Bronchial epithelial cell (primary cell): ENCODE measurements around the gene PRRT2. TPM values are rescaled to one million over a fixed set of nuclear protein-coding genes. Genes with fewer than 3 reads are reported as not detected.
A peak's percentile ranks its signal among the peaks of the same experiment; 100 is the strongest.
"Not testable (repeated sequence)": the region's sequence is repeated elsewhere in the genome, so short reads cannot be mapped to it uniquely, and the experiment has no call there.

Experiments used
- DNase-seq: peaks from one replicate; pipeline ENCODE4 v3.0.0-alpha.2; 2010; ENCODE audit warnings: low read depth
- FAIRE-seq: peaks from 2 replicates; lab custom pipeline; 2011; peaks lifted over from hg19 to GRCh38; lab: Jason Lieb, UNC
- H3K27me3 ChIP-seq: 2 replicates; pipeline ENCODE4 v1.5.1; 2011; ENCODE audit warnings: low read length; ENCODE audit not compliant: control insufficient read depth, insufficient read depth
- H3K36me3 ChIP-seq: 2 replicates; pipeline ENCODE4 v1.5.1; 2011; ENCODE audit warnings: low read length; ENCODE audit not compliant: control insufficient read depth, insufficient read depth
- H3K4me3 ChIP-seq: 2 replicates; pipeline ENCODE4 v1.5.1; 2011; ENCODE audit warnings: mild to moderate bottlenecking, low read depth, low read length, control low read depth
- total RNA-seq: library from RNA; depleted of rRNA; stranded (reverse); fragments of >200 nt; gene quantifications from 2 replicates; pipeline ENCODE4 v1.2.1, GENCODE V29; 2014
- TF ChIP-seq, protein P1 (sequence below): IDR thresholded peaks from 2 replicates; pipeline ENCODE4 v1.5.1; 2011; ENCODE audit warnings: mild to moderate bottlenecking, moderate library complexity, low read length, control low read depth, inconsistent platforms; ENCODE audit not compliant: insufficient read depth, severe bottlenecking

Gene PRRT2
- total RNA-seq, 1 donor from 2014 or later: not detected

GRCh38 chr16:29769507-29769906 is 42.5 kb upstream of the PRRT2 start:
- DNase-seq (no peak), FAIRE-seq (no peak)
- TF ChIP-seq, protein P1, sequence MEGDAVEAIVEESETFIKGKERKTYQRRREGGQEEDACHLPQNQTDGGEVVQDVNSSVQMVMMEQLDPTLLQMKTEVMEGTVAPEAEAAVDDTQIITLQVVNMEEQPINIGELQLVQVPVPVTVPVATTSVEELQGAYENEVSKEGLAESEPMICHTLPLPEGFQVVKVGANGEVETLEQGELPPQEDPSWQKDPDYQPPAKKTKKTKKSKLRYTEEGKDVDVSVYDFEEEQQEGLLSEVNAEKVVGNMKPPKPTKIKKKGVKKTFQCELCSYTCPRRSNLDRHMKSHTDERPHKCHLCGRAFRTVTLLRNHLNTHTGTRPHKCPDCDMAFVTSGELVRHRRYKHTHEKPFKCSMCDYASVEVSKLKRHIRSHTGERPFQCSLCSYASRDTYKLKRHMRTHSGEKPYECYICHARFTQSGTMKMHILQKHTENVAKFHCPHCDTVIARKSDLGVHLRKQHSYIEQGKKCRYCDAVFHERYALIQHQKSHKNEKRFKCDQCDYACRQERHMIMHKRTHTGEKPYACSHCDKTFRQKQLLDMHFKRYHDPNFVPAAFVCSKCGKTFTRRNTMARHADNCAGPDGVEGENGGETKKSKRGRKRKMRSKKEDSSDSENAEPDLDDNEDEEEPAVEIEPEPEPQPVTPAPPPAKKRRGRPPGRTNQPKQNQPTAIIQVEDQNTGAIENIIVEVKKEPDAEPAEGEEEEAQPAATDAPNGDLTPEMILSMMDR: no peak
- no peak overlapping the region for H3K4me3 ChIP-seq
- no peaks in the 10 kb centered on the region for H3K36me3 ChIP-seq
- H3K27me3 ChIP-seq: no peaks in the 10 kb centered on the region

- FAIRE-seq: no peak
- Histone ChIP-seq H3K27me3 (no peaks in the 10 kb centered on the region), H3K36me3 (no peaks in the 10 kb centered on the region), H3K4me3 (no peak overlapping the region)
- TF ChIP-seq, protein P1: no peak
- no peak for DNase-seq
Observed at GRCh38 chr16:29770250-29770929, 41.6 kb upstream of the PRRT2 start.

- H3K36me3 ChIP-seq, H3K27me3 ChIP-seq, DNase-seq, H3K4me3 ChIP-seq, FAIRE-seq: not testable (repeated sequence)
Observed at GRCh38 chr16:29772330-29772729, 39.7 kb upstream of the PRRT2 start.

GRCh38 chr16:29774730-29775129 is 37.3 kb upstream of the PRRT2 start:
- TF ChIP-seq, protein P1: no peak
- no peak overlapping the region for H3K4me3 ChIP-seq
- FAIRE-seq (no peak), DNase-seq (no peak)
- H3K36me3 ChIP-seq: no peaks in the 10 kb centered on the region
- H3K27me3 ChIP-seq: no peaks in the 10 kb centered on the region

- peak; percentile 70 for DNase-seq
- TF ChIP-seq, protein P1: no peak
- FAIRE-seq: no peak
Observed at GRCh38 chr16:29775742-29776408, 36.1 kb upstream of the PRRT2 start.

DNA sequence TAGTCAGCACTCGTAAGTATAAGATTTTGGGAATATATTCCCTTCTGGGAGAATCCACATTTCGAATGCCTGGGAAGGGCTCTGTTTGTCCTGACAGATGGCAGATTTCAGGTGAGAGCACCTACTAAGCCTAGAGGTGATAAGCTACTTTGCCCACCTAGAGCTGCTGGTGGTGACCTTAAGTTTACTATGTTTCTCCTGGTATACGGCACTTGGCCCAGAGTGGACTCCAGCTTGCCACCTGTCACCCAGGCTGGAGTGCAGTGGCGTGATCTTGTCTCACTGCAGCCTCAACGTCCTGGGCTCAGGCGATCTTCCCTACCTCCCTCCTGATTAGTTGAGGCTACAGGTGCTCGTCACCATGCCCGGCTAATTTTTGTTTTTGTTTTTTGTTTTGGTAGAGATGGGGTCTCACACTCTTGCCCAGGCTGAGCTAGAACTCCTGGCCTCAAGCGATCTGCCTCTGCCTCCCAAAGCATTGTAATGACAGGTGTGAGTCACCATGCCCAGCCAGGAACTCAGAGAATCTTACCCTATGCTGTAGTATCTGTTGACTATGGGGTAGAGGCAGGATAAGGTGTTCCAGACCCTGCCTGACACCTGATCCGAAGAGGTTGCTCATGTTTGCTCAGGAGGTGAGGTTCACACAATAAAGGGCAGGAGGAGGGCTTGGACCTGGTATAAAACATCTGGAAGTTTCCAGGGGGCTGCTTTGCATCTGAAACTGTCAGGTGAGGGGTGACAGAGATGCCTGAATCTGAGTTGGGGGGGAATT is 34.2 kb upstream of the PRRT2 start, which contains the start of gene ZG16:
Gene ZG16 (plus strand): TSS at position 681 of the 775 bp plus-strand sequence. CDS start 1,011 bp downstream, outside the sequence.
- H3K27me3 ChIP-seq: no peaks in the 10 kb centered on the region
- H3K4me3 ChIP-seq: no peak within 1 kb of the TSS
- TF ChIP-seq, protein P1: no peak
- no peaks in the 10 kb centered on the region for H3K36me3 ChIP-seq
- no peak for DNase-seq
- FAIRE-seq: no peak

More at GRCh38 chr16:29775742-29776408, 36.1 kb upstream of the PRRT2 start:
- Histone ChIP-seq H3K36me3 (no peaks in the 10 kb centered on the region), H3K27me3 (no peaks in the 10 kb centered on the region), H3K4me3 (no peak overlapping the region)
